IPS DF 4.7 (cell line): ENCODE measurements around the gene FASLG.
"Not testable (repeated sequence)": the region's sequence is repeated elsewhere in the genome, so short reads cannot be mapped to it uniquely, and the experiment has no call there.

ENCODE experiments used
- DNase-seq: peaks from one replicate; pipeline ENCODE4 v3.0.0-alpha.2; 2013; ENCODE audit warnings: low spot score; ENCODE audit errors: extremely low read depth

FASLG gene

GRCh38 chr1:172680733-172681275 lies 21.9 kb downstream of the FASLG start:
- DNase-seq, result no peak

- DNase-seq, result no peak
Observed at GRCh38 chr1:172682812-172683211, 23.9 kb downstream of the FASLG start.

- DNase-seq, result no peak
Observed at GRCh38 chr1:172686143-172686542, 27.2 kb downstream of the FASLG start.

GRCh38 chr1:172688428-172689085 lies 29.7 kb downstream of the FASLG start:
- DNase-seq, result not testable (repeated sequence)

GRCh38 chr1:172690925-172691324 lies 32.0 kb downstream of the FASLG start:
- not testable (repeated sequence) for DNase-seq

GRCh38 chr1:172697534-172698002 lies 38.7 kb downstream of the FASLG start:
- no peak for DNase-seq

- DNase-seq, result no peak
Observed at GRCh38 chr1:172698224-172698623, 39.3 kb downstream of the FASLG start.

GRCh38 chr1:172699111-172699510 lies 40.2 kb downstream of the FASLG start:
- no peak for DNase-seq

GRCh38 chr1:172699695-172700227 lies 40.9 kb downstream of the FASLG start:
- no peak for DNase-seq

GRCh38 chr1:172700556-172700955 lies 41.7 kb downstream of the FASLG start:
- no peak for DNase-seq

- DNase-seq, result no peak
Observed at GRCh38 chr1:172704001-172704400, 45.1 kb downstream of the FASLG start.

- no peak for DNase-seq
Observed at GRCh38 chr1:172704420-172705210, 45.7 kb downstream of the FASLG start.

- DNase-seq, result no peak
Observed at GRCh38 chr1:172708452-172708851, 49.5 kb downstream of the FASLG start.

GRCh38 chr1:172711558-172711957 lies 52.7 kb downstream of the FASLG start:
- DNase-seq, result no peak

GRCh38 chr1:172713466-172713865 lies 54.6 kb downstream of the FASLG start:
- DNase-seq, result no peak
